ENCODE measurements around the gene TGM1.
A peak's percentile ranks its signal among the peaks of the same experiment; 100 is the strongest.

The TGM1 gene

DNA sequence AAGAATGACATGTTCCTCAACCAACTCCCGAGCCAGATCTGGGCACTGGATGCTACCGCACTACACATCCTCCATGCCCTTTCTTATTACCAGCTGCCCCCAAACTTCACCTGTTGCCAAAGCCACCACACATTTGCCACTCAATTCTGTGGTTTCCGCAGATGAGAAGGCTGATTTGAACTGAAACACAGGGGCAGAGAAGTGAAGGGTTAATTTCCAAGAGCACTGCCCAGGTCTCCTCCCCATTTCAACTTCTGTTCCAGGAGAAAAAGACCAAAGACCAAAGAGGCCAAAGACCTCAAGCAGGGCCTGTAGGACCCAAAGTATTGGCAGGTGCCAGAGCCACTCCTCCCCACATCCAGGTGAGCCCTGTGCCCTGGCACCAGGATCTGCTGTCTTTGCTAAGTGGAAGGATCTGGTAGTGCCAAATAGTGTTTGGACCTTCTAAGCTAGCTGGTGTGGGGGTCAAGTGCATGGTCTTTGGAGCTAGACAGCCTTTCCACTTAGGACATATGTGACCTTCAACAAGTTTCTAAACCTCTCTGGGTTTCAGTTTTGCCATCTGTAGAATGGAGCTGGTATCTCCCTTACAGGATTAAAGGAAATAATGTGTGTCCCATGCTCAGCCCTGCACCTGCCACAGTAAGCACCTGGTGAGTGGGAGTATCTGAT lies 28.6 kb upstream of the TGM1 start:
- no peak for DNase-seq

DNA sequence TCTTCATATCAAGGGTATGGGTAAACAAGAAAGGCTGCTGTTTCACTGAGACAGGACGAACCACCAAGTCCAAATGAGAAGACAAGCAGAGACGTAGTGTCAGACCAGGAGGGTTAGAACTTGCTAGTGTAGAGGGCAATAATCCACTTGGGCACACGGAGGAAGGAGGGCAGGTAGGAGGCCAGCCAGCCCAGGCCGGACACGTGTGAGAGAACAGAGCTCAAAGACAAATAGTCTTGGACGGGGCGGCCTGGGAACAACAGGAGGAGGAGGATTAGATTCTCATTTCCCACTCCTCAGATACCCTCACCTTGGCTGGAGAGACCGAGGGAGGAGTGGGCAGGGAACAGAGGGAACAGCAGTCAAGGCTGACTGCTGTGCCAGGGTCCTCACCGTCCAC lies 27.8 kb upstream of the TGM1 start:
- no peak for DNase-seq

DNA sequence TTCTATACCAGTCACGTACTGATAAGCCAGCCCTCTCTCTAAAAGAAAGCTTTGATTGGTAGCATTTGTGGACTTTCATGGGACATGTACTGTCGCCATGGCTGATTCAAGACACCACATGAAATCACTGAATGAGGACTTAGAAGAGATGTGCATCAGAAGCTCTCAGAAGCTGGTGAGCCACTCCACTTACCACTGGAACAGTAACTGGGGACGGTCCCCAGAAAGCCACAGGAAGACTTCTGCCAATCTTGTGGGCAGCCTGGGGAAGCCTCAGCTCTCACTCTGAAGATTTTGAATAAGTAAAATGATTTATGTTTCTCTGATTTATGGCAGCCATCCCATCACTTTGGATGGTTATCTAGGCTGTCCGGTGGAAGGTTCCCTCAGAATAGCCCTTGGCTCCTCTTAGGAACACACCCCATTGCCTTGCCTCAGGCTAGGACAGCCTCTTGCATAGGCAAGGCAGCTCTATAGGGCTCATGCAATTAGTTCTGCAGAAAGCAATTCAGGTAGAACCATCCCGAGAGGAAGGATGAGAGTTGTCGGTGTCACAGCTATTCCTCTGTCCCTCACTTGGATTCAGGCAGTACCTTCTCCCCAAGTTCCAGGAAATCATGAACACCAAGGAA lies 26.8 kb upstream of the TGM1 start:
- no peak for DNase-seq

DNA sequence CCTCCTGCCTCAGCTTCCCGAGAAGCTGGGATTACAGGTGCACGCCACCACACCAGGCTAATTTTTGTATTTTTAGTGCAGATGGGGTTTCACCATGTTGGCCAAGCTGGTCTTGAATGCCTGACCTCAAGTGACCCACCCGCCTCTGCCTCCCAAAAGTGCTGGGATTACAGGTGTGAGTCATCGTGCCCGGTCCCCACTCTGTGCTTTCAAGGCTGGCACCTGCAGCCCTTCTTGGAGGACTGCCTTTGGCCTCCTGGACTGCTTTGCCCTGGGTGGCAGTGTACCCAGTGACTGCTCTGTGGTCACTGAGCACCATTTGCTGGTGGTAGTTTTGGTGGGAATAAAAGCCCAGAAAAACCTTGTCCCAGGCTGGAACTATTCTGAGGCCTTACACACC lies 24.0 kb upstream of the TGM1 start:
- no peak for DNase-seq

DNA sequence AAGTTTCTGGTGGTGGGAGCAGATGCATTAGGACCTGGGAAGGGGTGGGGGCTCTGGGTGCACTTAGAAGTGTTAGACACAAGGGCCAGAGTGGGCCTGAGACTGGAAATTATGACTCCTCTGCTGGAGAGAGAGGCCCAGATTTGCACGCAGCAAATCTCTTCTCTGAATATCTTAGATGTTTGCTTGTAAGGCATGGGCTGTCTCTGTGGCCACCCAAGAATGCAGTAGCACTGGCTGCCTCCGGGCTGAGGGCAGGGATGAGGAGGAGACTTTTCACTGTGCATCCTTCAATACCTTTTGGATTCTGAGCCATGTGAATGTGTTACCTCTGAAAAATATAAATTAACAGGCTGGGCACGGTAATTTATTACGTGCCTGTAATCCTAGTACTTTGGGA lies 22.4 kb upstream of the TGM1 start:
- no peak for DNase-seq

DNA sequence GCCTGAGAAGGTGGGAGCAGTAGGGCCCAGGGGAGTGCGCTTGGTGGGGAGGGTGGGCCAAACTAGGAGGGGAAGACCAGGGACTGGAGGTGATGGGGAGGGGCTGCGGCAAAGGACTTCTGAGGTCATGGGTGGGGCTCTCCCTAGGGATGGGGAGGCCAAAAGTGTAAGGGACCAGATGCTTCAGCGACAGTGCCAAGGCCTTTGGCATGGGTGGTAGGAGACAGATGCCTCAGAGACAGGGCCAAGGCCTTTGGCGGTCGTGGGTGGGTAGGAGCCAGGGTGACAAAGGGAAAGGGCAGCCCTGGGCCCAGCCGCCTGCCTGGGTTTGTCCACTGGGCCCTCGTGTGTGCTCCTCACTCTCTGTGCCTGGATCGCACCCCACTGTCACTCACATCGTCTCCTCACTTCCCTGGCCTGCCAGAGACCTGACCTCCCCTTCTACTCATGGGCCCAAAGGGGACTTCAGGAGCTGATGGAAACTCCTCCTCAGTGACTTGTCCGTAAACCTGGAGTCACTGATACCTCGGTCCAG lies 21.6 kb upstream of the TGM1 start:
- no peak for DNase-seq

DNA sequence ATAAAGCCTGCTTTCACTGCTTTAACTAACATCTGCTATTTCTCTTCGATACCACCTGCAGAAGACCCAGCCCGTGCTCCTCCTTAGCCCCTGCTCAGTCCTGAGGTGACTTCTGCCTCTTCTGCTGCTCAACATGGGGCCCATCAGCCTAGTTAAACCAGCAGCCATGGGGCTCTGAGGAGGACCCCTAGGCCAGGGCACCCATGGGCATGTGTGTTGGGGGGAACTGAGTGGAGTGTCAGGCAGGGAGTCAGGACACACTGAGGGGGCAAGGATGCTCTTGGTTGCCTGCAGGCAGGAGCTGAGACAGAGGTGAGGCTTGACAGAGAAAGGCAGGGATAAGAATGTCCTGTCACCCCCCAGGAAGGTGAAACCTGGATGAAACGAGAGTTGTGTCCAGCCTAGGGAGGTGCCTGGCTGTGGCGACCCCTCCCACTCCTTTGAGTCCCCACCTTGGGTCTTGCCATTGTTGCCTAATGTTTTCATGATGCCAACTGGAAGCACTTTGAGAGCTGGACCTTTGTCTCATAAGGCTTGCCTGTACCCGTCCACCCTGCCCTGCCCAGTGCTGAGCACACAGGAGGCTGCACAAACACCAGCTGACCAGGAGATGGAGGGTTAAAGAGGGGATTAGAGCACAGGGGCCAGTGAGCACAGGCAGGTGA lies 21.0 kb upstream of the TGM1 start:
- DNase-seq: no peak

DNA sequence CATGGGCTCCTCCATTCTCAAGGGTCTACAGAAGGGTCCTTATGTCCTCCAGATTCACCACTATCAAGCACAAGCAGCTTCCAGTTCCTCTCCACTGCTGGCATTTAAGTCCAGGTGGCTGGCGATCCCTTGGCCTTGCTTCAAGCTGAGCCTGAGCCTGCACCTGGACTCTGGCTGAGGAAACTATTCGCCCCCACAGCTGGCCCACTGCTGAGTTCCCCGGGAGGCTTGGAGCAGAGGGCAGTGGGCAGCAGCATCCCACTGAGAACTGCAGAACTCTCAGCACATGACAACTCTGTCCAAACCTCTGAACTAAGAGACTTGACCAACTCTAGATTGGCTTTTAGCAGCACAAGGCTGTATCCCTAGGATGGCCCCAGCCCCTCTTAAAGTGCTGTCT lies 19.8 kb upstream of the TGM1 start:
- no peak for DNase-seq

DNA sequence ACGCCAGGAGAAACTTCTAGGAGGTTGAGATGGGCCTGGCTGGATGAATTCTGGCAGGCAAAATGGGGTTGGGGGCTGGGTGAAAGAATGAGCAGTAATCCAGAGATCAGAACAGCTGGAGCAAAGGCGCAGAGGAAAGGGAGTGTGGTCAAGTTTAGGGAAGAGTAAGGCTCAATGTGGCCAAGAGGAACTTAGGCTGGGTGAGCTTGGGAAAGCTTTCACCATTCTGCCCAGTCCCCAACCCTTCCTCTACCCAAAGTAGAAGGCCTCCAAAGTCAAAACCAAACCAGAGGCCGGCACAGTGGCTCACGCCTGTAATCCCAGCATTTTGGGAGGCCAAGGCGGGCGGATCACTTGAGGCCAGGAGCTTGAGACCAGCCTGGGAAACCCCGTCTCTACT lies 18.7 kb upstream of the TGM1 start:
- no peak for DNase-seq

DNA sequence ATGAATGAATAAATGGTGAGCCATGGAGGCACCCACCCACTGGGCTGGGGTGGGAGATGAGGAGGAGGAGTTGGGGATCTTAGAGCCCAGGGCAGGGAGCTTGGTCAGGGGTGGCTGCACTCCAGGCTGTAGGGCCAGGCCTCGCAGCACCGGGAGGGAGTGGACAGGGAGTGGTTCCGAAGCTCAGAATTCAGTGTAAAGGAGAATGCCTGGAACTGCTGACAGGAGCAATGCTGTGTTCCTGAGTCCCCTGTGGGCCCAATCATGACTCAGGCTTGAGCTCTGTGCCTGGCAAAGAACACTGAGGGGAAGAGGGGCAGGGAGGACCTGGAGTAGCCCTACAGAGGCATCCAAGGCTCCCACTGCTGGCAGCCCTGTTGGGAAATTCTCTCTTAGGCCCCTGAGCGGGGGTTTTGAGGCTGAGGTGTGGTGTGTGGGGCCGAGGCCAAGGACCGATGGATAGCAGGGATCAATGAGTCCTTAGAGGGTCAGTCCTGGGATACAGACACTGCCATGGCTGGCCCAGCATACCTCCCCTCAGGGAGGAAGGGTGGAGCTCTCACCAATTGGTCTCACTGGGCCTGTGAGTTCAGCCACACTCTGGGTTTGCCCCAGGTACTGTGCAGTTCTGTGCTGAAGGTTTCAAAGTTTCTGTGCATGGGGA lies 18.0 kb upstream of the TGM1 start:
- DNase-seq: no peak

DNA sequence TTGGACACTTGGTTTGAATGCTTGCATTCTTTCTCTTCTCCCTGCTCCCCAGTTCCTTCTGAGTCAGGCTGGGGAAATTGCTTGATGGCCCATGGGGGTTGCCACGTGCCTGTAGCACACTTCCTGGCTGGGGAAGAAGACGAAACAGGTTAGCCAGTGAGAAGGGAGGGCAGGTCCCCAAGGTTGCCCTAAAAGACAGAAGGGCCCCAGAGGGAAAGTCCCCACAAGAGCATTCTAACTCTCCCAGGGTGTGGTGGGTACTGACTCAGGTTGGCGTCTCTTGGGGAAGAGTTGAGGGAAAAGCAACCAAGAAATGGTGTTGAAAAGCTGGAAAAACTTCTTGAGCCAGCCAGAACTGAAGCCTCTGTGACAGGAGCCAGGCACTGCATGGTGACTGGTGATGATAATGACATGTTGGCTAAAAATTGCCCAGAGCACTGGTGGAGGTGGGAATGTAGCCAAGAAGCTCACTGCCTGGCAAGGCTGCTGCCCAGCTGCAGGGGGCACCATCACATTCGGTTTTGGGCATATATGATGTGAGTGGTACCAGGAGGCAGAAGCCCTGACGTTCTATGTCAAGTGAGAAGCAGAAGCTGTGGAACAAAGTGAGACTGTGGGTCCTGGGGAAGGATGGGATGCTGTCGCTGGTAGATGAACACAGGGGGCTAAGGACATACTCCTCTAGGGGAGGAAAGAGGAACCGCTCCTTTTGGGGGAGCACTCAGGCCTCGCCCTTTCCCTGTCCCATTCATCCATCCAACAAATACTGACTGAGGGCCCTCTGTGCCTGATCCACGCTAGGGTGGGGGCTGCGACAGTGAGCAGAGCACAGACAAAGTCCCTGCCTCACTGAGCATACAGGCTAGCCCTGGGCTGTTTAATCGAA lies 16.6 kb upstream of the TGM1 start:
- peak; percentile 49 to 63 for DNase-seq

DNA sequence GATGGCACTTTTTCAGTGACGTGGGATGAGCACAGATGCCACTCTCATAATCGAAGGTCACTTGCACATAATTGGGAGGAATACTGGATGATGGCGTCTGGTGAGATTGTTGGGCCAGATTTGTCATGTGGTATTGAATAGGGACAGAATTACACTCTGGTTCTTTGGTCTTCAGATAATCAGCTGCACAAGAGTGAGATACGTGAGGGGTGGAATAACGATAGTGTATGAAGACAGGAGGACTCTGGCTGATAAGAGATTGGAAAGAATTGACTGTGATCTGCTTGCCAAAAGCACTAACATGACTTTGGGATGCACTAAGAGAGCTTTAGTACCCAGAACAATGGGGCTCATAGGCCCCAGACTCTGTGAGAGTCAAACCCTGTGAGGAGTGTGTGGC lies 15.4 kb upstream of the TGM1 start:
- DNase-seq: no peak

DNA sequence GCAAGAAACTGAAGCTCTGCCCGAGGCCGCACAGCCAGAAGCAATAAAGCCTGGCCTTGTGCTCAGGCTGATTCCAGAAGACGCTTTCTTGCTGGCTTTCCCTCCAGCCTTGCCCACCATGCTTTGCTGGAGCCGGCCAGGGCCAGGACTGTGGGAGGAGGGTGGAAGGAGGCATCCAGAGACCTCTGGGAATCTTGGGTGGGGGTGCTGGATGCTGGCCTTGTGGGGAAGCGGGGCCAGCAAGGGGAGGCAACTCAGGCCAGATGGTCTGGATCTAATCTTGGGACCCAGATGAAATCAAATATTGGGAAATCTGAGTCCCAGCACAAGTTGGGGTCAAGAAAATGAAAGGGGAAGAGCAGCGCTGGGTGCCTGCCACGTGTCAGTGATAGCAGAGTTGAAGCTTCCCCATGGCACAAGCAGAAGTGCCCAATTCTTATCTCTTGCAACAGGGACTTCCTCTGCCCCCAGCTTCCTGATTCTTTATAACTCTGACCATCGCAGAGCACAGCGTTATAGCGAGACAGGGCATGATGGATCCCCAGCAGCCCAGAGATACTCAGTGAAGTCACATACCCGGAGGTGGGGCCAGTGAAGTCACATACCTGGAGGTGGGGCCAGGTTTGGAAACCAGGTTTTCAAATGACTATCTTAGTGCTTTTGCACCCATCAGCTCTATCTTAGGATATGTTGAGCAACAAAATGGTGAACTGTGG lies 14.8 kb upstream of the TGM1 start:
- no peak for DNase-seq

DNA sequence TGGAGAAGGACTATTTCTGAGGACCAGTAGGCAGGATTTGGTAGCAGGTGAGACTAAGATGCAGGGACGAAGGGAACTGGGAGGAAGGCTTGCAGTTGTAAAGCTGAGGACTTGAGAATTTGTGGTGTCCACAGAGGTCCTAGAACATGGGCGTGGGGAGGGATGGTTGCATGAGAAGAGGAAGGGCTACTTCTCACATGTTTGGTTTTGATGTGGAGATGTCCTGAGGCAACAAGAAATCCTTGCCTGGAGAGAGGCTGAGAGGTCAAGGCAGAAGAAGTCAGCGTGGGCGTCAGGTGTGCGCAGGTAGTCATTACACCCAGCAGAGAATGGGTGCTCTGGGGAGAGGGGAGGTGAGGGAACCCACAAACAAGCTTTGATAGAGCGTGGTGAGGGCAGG lies 14.1 kb upstream of the TGM1 start:
- DNase-seq: no peak

DNA sequence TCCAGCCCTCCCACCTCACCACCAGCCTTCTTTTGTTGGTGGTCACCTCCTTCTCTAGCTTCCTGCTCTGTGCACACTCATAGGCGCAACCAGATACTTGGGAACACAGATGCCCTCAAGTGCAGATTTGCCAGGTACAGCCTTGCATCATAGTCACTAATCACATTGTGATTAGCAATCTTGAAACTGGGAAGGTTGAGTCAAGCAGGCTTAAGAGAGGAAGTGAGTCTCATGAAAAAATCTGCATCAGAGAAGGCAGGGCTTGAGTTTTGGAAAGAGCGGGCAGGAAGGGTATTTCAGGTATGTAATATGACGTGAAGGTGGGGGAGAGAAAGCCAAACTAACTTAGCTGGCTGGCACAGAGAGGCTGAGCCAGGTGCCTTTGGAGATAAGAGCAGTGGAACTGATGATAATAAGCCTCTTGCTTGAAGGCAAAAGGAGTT lies 11.1 kb upstream of the TGM1 start:
- peak; percentile 55 to 58 for DNase-seq

DNA sequence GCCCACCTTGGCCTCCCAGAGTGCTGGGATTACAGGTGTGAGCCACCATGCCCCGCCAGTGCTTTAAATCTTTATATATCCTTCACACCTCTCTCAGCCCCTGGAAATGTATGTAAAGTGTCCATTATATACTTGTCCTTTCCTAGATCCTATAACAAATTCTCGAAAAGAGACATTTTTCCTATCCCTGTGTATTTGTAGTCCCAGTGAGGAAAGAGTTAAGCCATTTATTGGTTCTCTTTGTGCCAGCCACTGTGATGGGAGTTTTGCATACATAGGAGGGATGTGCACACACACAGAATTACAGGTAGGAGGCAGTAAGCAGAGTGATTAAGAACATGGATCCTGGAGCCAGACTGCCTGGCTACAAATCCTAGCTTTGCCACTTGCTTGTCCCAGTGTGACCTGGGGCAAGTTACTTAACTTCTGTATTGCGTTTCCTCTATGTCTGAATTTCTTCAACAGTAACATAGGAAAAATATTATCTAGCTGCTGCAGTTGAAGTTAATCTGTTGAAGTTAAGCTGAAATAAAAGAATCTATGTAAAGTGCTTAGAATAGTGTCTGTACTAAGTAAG lies 10.5 kb upstream of the TGM1 start:
- DNase-seq: no peak

DNA sequence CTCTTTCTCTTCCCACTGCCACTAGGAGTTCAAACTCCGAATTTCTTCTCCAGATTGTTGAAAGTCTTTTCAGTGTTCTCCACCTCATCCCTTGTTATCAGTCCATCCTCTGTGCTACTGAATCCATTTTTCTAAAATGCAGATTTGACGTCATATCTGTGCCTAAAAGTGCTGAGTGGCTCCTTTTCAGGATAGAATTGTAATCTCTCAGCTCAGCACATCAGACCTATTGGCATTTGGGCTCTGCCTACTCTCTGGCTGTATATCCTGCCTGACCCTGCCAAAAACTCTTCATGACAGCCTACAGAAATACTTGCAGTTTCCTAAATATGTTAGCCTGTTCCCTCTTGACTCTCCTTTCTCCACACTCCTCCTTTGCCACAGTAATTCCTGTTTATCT lies 9.5 kb upstream of the TGM1 start:
- no peak for DNase-seq

DNA sequence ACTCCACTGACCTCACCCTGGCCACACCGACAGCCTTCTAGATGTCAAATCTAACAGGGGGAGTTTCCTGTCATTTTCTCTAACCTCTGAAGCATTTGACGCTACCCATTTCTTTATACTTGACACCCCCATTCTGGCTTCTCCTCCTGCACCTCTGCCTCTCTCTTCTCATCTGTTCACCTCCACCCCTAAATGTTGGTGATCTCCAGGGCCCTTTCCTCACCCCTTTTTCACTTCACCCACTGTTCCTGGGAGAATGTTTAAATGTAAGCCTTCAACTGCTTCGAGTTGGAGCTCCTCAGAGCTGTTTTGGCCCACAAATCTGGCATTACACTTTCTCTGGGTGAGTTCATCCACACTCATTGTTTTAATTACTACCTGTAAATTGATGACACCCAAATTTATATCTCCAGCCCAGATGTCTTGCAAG lies 8.9 kb upstream of the TGM1 start:
- no peak for DNase-seq

DNA sequence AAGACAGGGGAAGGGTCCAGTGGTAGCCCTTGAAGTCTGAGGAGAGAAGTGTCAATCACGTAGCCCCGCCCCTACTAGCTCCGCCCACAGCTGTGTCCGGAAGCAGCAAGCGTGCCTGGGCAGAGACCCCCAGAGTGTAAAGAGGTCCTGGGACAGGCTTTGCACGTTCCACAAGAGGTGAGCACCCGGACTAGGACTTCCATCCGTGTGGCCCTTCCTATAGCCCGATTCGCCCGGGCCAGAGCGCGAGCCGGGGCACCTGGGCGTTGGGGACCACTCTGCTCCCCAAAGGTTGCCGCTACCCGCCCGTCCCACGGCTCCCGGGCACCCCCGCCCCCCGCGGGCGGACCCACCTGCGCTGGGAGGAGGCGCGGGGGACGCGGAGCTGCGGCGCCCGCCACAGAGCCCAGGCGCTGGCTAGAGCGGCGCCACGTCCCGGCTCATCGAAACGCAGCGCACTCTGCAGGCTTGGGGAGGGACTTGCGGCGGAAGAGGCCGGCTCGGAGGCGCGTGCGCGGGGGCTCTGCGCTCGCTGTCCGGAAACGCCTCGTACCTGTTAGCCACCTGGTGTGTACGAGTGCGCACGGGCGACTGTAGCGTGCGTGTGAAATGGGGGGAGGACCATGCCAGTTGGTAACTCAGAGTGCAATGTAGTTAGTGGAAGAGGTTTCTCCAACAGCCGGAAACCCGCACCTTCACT lies 8.3 kb upstream of the TGM1 start, which contains the start of gene RABGGTA:
Gene RABGGTA (minus strand): TSS at position 464 of the 700 bp plus-strand sequence. CDS start 482 bp downstream, outside the sequence.
- peak; percentile 88 to 91 for DNase-seq

DNA sequence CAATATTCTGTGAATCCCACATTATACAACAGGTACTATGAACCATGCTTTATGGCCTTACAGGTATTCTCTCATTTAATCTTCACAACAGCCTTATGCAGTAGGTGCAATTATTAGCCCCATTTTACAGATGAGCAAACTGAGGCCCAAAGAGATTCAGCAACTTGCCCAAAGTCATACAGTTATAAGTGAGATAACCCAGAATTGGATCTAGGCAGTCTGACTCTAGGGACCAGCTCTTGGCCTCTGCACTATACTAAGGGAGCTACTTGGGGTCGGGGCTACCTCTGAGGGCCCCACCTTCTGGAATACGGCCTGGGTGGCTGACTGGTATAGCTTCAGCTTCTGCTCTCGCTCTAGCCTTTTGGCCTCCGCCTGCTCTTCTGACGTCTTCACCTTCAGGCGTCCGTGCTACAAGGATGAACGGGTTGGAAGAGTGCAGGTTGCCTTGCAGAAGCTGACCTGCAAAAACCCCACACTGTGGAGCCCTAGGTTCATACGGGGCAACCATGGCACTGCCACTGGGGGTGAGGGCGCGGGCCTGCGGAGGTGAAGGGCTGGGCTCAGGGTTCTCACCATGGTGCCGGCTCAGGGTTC lies 7.7 kb upstream of the TGM1 start:
- DNase-seq: no peak

All from activated CD4-positive, alpha-beta T cell treated with anti-CD3 and anti-CD28 coated beads for 4 hours (primary cell).